Activated CD8-positive, alpha-beta memory T cell treated with anti-CD3 and anti-CD28 coated beads for 1 hour (primary cell): ENCODE results near the gene SFSWAP.
"Not testable (repeated sequence)": the region's sequence is repeated elsewhere in the genome, so short reads cannot be mapped to it uniquely, and the experiment has no call there.

ENCODE experiments used
- DNase-seq, 2 donors: peaks; one replicate each; pipeline ENCODE4 v3.0.0-alpha.2; 2020; ENCODE audit warnings: low read depth in 1 of 2; ENCODE audit errors: extremely low read depth in 1 of 2

Gene SFSWAP

DNA sequence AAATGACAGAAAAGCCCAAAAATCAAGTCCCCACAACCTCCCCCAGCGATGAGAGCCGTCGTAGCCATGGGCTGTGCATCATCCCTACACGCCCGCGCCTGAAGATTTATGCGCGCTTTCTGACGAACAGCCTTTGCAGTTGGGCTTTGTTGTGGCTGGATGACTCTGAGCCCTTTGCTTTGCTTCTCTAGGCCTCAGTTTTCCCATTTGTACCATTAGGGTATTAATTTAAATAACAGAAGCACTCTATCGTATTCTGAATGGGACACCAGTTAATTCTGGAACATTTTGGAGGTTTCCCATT is 24.2 kb downstream of the SFSWAP start:
- DNase-seq: no peak

DNA sequence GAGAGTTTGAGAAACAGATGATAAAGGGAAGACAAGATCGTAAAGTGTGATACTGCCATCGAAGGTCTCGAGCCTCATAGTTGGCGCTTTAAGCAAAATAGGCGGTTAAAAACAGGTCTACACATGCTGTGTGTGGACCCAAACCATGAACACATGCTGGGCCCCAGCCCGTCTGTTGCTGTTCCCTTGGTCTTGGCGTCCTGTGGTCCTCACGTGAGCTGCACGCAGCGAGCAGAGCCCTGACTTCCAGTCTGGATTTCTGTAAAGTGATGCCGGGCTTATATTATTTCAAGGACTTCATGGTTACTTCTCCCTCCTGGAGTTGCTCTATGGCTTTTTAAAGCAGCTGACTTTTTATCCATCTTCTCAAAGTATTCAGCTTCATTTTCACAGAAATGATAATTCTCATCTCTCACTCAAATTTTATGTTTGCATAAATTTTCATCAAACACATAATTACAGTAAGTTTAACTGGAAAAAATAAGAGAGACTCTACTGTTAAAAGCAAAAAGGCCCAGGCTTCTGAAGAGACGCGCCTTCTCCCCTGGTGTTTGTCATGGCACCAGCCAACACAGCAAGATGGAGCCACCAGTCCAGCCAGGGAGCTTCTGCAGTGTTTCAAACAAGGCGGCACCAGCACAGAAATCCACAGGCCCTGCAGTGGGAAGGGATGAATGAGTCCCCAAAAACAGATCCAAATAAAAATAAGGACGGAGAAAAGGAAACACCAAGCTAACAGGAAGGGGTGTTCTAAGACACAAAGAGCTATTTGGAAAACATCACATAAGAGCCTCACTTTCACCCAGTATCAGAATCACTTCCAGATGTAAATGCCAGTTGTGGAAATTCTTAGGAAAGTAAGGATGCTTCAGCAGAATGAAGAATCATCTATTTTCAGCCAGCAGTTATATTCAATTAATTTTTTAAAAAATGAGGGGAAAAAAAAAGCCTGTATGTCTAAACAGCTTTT is 24.9 kb downstream of the SFSWAP start:
- no peak for DNase-seq

DNA sequence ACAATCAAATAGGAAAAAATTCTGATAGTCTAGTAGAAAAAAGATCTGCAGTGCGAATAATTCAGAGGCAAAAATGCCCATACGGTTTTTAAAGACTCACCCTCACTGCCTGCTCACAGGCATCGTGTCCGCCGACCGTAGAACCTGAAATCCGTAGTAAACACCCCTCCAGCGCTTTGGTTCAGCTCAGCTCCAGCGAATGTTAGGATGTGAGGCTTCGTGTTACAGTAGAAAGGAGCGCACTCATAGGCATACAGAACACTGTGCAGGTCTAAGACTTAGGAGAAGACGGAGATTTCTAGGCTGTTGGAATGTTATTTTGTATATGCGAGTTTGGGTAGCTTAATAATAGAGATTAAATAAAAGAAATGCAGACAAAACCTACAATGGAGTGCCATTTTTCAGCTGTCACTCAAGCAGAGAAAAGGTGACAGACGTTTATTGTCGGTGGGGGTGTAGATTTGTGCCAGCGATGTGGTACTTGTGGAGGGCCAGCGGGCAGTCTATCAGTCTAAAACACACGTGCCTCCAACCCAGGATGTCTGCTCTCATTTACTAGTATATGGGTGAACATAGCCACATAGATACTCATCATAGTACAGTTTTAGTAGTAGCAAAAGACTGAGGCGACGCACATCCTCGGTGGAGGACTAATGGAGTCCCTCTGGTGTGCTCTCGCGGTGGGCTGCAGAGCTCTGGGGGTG is 25.7 kb downstream of the SFSWAP start:
- DNase-seq: no peak

DNA sequence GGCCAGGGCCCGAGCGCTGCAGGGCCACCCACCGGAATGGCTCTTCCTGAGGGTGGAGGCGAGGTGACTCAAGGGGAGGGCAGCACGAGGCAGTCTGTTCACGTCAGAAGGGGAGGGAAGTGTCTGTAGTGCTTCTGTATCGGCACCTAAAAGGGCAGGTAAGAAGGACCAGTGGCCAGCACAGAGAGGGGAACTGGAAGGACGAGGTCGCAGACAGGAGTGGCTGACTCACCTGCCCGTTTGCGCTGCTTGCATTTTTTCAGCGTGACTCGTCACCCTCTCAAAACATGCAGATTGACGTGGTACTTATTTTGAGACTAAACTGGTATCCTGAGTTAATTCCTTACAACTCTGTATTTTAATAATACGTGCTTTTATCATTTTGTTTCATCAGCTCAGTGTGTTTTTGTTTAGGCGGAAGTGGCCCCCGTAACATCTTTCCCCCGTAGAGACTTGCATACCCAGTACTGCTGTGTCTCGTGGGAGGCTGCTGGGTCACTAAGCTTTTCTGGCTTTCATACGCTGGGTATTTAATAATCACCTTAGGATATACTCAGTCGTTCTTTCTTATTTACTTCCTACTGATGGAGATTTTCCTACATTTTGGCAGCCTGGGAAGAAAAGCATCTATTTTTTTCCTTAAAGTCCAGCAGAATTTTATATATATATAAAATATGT is 26.4 kb downstream of the SFSWAP start:
- no peak for DNase-seq

DNA sequence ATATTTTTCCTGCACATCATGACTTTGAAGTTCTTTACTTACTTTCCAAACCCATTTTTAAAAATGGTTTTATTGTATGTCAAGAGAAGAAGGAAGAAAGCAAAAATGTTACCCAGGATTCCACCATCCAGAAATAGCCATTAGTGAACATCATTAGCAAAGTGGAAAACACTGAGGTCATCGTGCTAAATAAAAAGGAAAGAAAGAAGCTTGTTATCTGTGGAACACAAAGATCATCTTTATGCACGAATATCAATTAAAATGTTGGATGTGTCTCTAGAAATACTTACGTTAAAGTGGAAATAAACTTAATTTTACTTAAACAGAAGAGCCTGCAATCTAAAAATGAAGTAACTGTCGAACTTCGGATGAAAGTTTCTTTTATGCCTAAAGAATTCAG is 27.3 kb downstream of the SFSWAP start:
- no peak for DNase-seq

DNA sequence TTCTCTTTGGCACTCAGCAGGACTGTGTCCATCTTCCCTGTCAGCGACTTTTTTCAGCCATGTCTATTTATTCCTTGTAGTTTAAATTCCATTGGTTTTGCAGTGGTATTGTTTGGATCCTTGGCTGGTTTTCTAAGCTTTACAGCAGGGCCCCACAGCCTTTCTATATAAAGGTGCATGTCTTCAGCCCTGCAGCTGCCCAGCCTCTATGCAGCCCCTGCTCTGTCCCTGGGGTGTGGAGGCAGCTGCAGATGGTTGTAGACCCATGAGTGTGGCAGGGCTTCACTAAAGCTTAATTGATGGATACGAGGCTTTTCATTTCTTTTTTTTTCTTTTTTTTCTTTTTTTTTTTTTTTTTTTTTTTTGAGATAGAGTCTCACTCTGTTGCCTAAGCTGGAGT is 29.7 kb downstream of the SFSWAP start:
- no peak for DNase-seq

DNA sequence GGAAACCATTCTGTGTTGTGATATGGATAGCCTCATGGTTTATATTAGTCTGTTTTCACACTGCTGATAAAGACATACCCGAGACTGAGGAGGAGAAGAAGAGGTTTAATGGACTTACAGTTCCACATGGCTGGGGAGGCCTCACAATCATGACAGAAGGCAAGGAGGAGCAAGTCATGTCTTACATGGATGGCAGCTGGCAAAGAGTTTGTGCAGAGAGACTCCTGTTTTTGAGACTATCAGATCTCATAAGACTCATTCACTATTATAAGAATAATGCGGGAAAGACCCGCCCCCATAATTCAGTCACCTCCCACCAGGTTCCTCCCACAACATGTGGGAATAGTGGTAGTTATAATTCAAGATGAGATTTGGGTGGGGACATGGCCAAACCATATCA is 31.9 kb downstream of the SFSWAP start:
- not testable (repeated sequence) for DNase-seq

DNA sequence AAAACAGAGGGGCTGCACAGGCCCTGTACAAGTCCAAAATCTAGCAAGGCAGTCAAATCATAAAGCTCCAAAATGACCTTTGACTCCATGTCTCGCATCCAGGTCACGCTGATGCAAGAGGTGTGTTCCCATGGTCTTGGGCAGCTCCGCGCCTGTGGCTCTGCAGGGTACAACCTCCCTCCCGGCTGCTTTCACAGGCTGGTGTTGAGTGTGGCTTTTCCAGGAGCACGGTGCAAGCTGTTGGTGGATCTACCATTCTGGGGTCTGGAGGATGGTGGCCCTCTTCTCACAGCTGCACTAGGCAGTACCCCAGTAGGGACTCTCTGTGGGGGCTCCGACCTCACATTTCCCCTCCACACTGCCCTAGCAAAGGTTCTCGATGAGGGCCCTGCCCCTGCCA is 32.5 kb downstream of the SFSWAP start:
- not testable (repeated sequence) for DNase-seq

DNA sequence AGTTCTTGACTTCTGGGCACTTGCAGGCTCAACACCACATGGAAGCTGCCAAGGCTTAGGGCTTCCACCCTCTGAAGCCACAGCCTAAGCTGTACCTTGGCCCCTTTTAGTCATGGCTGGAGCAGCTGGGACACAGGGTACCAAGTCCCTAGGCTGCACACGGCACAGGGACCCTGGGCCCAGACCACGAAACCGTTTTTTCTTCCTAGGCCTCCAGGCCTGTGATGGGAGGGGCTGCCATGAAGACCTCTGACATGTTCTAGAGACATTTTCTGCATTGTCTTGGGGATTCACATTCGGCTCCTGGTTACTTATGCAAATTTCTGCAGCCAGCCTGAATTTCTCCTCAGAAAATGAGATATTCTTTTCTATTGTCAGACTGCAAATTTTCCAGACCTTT is 33.0 kb downstream of the SFSWAP start:
- not testable (repeated sequence) for DNase-seq

DNA sequence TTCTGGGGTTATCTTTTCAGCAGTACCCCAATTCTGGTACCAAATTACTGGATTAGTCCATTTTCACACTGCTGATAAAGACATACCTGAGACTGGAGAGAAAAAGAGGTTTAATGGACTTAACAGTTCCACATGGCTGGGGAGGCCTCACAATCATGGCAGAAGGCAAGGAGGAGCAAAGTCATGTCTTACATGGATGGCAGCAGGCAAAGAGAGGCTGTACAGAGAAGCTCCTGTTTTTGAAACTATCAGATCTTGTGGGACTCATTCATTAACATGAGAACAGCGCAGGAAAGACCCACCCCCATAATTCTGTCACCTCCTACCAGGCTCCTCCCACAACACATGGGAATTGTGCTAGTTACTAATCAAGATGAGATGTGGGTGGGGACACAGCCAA is 33.8 kb downstream of the SFSWAP start:
- not testable (repeated sequence) for DNase-seq

DNA sequence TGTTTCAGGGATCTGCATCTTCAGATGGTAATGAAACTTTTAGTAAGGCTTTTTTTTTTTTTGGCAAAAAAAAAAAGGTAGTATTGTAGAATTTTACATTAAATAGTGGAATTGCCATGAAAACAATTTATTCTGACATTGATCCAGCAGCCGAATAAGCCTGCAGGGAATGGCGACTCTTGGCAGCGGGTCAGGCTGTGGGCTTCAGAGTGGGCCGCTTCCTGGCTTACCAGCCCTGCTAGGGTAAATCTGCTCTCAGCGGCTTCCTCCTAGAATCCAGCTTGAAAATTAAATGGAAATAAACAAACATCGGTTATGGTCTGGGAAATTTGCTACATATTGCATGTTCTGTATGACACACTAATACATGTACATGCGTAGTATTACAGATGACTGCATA is 34.8 kb downstream of the SFSWAP start:
- no peak for DNase-seq

DNA sequence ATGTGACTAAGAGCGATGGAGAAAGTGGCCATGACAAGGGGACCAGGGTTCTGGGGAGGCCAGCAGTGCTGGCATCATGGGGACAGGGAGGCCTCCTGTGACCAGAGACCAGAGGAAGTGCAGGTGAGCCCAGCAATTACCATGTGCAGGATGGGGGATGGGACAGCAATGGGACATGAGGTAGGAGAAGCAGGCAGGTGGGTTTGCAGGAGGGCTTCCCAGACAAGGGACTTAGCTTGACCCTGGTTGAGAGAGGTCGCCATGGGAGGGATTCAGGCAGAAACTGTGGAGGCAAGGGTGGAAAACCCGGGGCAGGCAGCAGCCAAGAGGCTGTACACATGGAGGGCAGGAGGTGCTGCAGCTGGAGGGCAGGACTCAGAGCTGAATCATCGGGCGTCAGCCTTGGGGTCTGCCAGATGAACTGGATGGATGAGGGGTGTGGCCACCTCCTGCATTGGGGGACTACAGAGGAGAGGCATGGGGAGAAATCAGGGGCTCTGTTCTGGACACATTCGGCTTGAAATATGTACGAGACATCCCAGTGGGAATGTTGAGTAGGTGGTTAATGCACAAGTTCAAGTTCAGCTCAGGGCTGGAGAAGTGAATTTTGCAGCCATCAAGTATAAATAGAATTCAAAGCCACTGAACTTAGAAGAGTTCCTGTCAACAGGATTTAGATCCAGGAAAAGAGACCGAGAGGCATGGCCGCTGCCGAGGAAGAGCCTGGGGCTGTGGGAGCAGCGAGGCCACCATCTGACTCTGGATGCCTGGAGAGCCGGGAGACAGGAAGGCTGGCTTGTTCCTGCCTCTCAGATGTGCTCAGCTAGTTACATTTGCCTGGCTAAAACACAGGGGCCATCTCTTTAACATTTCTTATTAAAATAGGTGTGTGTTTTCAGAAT is 36.6 kb downstream of the SFSWAP start:
- no peak for DNase-seq

DNA sequence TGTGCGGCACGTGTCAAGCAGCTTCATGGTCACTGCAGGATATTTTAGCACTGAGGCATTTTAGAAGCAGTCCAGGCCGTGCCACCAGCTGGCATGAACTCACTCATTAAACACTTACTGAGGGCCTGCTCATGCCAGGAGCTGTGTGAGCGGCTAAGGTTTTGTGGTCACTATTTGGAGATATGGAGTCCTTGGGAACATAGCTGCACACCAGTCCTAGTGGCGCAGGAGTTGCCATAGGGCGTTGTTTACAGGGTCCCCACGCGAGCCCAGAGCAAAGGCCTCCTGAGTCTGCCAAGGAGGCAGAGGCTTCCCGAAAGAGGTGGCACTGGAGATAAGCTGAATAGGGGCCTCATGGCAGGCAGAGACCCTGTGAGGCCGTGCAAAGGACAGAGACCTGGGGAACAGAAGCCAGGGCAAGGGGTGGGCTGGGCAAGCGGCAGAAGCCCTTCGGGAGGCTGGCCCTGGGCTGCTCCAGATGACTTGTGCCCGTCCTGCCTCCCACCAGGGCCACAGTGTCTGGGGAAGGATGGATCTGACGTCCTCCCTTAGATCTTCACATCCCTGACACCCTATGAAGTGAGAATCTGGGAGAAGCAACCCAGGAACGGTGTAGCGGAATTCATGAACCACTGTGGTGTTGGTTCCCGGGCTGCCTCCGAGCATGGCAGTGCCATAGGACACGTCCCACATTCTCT is 38.9 kb downstream of the SFSWAP start:
- no peak for DNase-seq

DNA sequence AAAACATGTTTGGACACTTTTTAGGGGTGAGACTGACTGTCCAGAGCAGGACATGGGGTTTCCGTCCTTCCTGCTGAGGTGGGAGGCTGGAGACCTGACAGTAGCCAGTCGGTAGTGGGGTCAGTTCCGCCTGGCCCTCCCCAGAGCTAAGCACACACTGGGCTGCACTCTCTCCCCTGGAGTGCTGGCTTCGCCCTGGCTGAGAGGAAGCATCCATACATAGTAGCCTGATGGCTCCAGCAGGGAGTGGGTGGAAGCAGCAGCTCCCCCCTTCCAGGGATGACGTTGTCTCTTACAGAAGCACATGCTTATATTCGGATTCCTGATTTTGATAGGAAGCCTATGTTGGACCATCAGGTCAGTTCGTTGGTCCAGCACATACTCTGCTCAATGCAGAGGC is 40.4 kb downstream of the SFSWAP start:
- DNase-seq: no peak

DNA sequence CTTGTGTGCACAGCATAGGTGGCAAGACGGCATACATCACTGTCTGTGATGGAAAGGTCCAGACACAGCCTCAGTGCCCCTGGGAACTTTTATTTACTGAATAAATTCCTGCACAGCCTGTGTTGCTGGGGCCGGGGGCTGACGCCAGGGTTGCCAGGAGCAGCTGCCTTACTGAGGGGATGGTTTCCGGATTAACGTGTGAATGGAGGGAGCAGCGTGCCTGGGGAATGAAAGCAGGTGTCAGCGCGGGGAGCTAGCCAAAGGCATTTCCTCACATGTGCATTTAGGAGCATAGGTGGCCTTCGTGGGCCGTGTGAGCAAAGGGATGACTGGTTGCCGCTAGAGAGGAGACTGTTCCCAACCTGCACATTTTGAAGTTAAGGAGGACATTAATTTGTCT is 41.6 kb downstream of the SFSWAP start:
- DNase-seq: no peak

DNA sequence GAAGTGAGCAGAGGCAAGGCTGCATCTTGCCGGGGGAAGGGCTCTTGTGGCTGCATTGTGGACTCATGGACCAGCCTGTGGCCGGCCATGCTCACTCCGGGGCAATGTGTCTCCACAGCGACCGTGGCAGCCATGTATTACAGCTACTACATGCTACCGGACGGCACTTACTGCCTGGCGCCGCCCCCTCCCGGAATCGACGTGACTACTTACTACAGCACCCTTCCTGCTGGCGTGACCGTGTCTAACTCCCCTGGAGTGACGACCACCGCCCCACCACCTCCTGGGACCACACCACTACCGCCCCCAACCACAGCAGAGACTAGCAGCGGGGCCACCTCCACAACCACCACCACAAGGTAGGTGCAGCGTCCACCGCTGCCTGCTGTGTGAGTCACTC is 42.1 kb downstream of the SFSWAP start:
- DNase-seq: no peak

DNA sequence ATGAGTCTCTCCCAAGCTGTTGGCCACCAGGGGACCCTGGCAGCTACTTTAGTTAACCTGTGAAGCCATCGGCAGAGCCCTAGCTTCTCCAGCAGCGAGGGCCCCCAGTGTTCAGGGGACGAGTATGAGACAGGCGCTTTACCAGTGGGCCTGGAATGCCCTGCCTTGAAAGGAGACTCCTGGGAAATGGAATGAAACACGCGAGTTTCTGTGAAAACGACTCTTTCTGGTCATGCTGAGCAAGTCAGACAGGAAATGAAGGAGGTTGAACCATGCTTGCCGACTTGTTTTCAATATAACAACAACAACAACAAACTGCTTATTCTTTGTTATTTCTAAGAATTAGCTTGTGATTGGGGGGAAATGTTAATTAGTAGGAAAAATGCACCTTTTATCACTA is 42.9 kb downstream of the SFSWAP start:
- DNase-seq: no peak

DNA sequence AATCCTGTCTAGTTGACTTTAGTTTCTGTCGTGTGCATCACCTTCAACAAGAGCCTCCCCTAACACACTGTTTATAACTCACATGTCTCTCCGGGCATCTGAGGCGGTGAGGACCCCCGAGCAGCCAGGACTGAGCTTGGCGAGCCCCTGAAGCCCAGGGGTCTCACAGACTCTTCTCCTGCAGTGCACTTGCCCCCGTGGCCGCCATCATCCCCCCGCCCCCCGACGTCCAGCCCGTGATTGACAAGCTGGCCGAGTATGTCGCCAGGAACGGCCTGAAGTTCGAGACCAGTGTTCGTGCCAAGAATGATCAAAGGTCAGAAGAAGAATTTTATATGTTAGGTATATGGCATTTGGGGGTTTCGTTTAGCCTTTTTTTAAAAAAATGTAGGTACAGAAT is 43.3 kb downstream of the SFSWAP start:
- no peak for DNase-seq

DNA sequence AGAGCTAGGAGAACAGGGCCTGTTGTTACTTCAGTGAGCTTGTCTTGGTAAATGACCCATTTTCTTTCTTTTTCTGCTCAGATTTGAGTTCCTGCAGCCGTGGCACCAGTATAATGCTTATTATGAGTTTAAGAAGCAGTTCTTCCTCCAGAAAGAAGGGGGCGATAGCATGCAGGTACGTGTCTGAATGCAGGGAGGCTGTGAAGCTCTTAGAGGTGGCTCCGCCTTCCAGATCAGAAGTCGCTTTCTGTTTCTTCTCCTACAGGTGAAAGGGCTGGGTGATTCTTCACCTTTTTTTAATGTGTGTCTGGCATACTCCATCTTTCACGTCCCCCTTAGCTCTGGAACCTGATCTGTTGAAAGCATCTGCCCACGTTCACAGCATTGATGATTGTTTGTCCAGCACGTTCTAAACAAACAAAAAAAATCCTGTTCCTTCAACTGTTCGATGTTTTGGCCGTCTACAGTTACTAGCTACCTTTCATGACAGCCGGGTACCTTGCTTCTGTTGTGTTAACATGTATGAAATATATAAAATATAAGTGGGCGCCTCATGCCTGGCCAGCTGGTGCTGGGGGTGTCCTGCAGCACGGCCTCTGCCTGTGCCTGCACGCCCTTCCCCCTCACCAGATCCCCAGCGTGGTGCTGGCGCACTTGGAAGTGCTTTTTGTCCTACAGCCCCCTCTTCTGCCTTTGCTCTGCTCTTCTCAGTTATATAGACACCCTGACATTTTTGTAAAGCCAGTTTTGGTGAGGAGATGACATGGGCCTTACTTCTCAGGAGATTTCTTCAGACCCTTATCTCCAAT is 44.6 kb downstream of the SFSWAP start:
- DNase-seq: no peak
